CD4-positive, alpha-beta T cell treated with Interleukin-4 for 4 hours (primary cell): ENCODE results near the gene OR52K2.
"Not testable (repeated sequence)": the region's sequence is repeated elsewhere in the genome, so short reads cannot be mapped to it uniquely, and the experiment has no call there.

ENCODE experiments used
- DNase-seq: peaks from one replicate; pipeline ENCODE4 v3.0.0-alpha.2; 2020

The OR52K2 gene

GRCh38 chr11:4448995-4449394 lies at the start of gene OR52K2:
Gene OR52K2, plus strand, starts transcription at chr11:4449295. Its CDS starts 45 bp downstream, at chr11:4449340.
- DNase-seq, result no peak

- DNase-seq, result not testable (repeated sequence)
Measured at GRCh38 chr11:4406206-4406605, 42.9 kb upstream of the OR52K2 start.

- DNase-seq, result no peak
Measured at GRCh38 chr11:4416306-4416705, 32.8 kb upstream of the OR52K2 start.

GRCh38 chr11:4416816-4417215 lies 32.3 kb upstream of the OR52K2 start:
- no peak for DNase-seq

- no peak for DNase-seq
Measured at GRCh38 chr11:4418403-4418802, 30.7 kb upstream of the OR52K2 start.

- no peak for DNase-seq
Measured at GRCh38 chr11:4430051-4430450, 19.0 kb upstream of the OR52K2 start.

- DNase-seq, result no peak
Measured at GRCh38 chr11:4433856-4434255, 15.2 kb upstream of the OR52K2 start.

- no peak for DNase-seq
Measured at GRCh38 chr11:4436411-4436810, 12.7 kb upstream of the OR52K2 start.

- no peak for DNase-seq
Measured at GRCh38 chr11:4441515-4441914, 7.6 kb upstream of the OR52K2 start.

GRCh38 chr11:4443232-4443891 lies 5.7 kb upstream of the OR52K2 start:
- no peak for DNase-seq

GRCh38 chr11:4453118-4453517 lies 4.0 kb downstream of the OR52K2 start:
- DNase-seq, result no peak

- DNase-seq, result no peak
Measured at GRCh38 chr11:4454021-4454420, 4.9 kb downstream of the OR52K2 start.

- peak; percentile 11 for DNase-seq
Measured at GRCh38 chr11:4455419-4455818, 6.3 kb downstream of the OR52K2 start.

GRCh38 chr11:4459500-4459899 lies 10.4 kb downstream of the OR52K2 start:
- no peak for DNase-seq

GRCh38 chr11:4460151-4460550 lies 11.1 kb downstream of the OR52K2 start:
- no peak for DNase-seq

- DNase-seq, result no peak
Measured at GRCh38 chr11:4464216-4465159, 15.4 kb downstream of the OR52K2 start.

- no peak for DNase-seq
Measured at GRCh38 chr11:4465407-4465806, 16.3 kb downstream of the OR52K2 start.

- no peak for DNase-seq
Measured at GRCh38 chr11:4466131-4466870, 17.2 kb downstream of the OR52K2 start.

- no peak for DNase-seq
Measured at GRCh38 chr11:4466871-4467442, 17.9 kb downstream of the OR52K2 start.

GRCh38 chr11:4467811-4468606 lies 18.9 kb downstream of the OR52K2 start:
- no peak for DNase-seq

GRCh38 chr11:4479644-4480043 lies 30.5 kb downstream of the OR52K2 start:
- DNase-seq, result no peak

GRCh38 chr11:4480577-4481239 lies 31.6 kb downstream of the OR52K2 start:
- no peak for DNase-seq
